CD8-positive, alpha-beta memory T cell (primary cell): ENCODE measurements around the gene SAXO1. TPM values are rescaled to one million over a fixed set of nuclear protein-coding genes. Genes with fewer than 3 reads are reported as not detected.
"Not testable (repeated sequence)": the region's sequence is repeated elsewhere in the genome, so short reads cannot be mapped to it uniquely, and the experiment has no call there.

ENCODE experiments used
- CTCF ChIA-PET: fragments of 350-600 bp; sonication (Branson Sonifier 250); formaldehyde crosslinking; loops from one replicate; lab custom pipeline; 2021; ENCODE audit warnings: antibody characterized with exemption; lab: Charles Lee
- POLR2A ChIA-PET: fragments of 350-600 bp; sonication (Branson Sonifier 250); formaldehyde crosslinking; loops from one replicate; lab custom pipeline; 2021; ENCODE audit warnings: antibody characterized with exemption; lab: Charles Lee
- DNase-seq, 5 donors: peaks; one replicate each; pipeline versions ENCODE4 v3.0.0 to v3.0.0-alpha.2; 2020 to 2022; ENCODE audit warnings: mixed read lengths in 1 of 5
- H3K27ac ChIP-seq: one replicate; pipeline ENCODE4 v1.7.0; 2013; ENCODE audit warnings: low read depth, mild to moderate bottlenecking, low read length, moderate library complexity
- H3K27me3 ChIP-seq: 2 replicates; pipeline ENCODE4 v1.7.0; 2013; ENCODE audit warnings: low read length, mild to moderate bottlenecking; ENCODE audit not compliant: insufficient read depth, poor library complexity, severe bottlenecking
- H3K36me3 ChIP-seq: 2 replicates; pipeline ENCODE4 v1.7.0; 2013; ENCODE audit warnings: mild to moderate bottlenecking, low read length, moderate library complexity; ENCODE audit not compliant: insufficient read depth
- H3K4me1 ChIP-seq: 2 replicates; pipeline ENCODE4 v1.7.0; 2013; ENCODE audit warnings: mild to moderate bottlenecking, low read length, moderate library complexity; ENCODE audit not compliant: insufficient read depth
- H3K4me3 ChIP-seq: 2 replicates; pipeline ENCODE4 v1.7.0; 2013; ENCODE audit warnings: mild to moderate bottlenecking, low read length
- H3K9me3 ChIP-seq: 2 replicates; pipeline ENCODE4 v1.7.0; 2013; ENCODE audit warnings: mild to moderate bottlenecking, low read length
- H3K27ac Mint-ChIP-seq, 8 donors: one replicate each; pipeline ENCODE4 v1.8.0; 2020 to 2021; ENCODE audit warnings: mixed read lengths in 8 of 8, mild to moderate bottlenecking in 6 of 8, inconsistent platforms in 3 of 8, moderate library complexity in 3 of 8
- H3K27me3 Mint-ChIP-seq, 2 donors: one replicate each; pipeline ENCODE4 v1.8.0; 2020 to 2021; ENCODE audit warnings: mixed read lengths in 2 of 2, mild to moderate bottlenecking in 1 of 2, moderate library complexity in 1 of 2
- H3K36me3 Mint-ChIP-seq, 3 donors: one replicate each; pipeline ENCODE4 v1.8.0; 2020 to 2021; ENCODE audit warnings: mixed read lengths in 3 of 3, inconsistent platforms in 1 of 3, mild to moderate bottlenecking in 1 of 3
- H3K4me1 Mint-ChIP-seq, 3 donors: one replicate each; pipeline ENCODE4 v1.8.0; 2020 to 2021; ENCODE audit warnings: mixed read lengths in 3 of 3, inconsistent platforms in 1 of 3, mild to moderate bottlenecking in 1 of 3
- H3K4me3 Mint-ChIP-seq, 7 donors: one replicate each; pipeline ENCODE4 v1.8.0; 2020 to 2021; ENCODE audit warnings: mixed read lengths in 7 of 7, mild to moderate bottlenecking in 6 of 7, moderate library complexity in 4 of 7, inconsistent platforms in 2 of 7
- H3K9me3 Mint-ChIP-seq, 5 donors: one replicate each; pipeline ENCODE4 v1.8.0; 2020 to 2022; ENCODE audit warnings: mixed read lengths in 5 of 5, mild to moderate bottlenecking in 3 of 5, moderate library complexity in 2 of 5, inconsistent platforms in 1 of 5
- polyA plus RNA-seq: library from polyadenylated mRNA; unstranded; fragments of 300-500 nt; fragmentation: Illumina TruSeq; gene quantifications from one replicate; pipeline ENCODE4 v1.2.3, GENCODE V29; 2021
- total RNA-seq, 2 experiments: library from RNA; stranded (reverse); gene quantifications; one replicate each; pipeline ENCODE4 v1.2.3, GENCODE V29; 2021

SAXO1 gene
- total and polyA plus RNA-seq, 3 experiments from 2014 or later: not detected

DNA sequence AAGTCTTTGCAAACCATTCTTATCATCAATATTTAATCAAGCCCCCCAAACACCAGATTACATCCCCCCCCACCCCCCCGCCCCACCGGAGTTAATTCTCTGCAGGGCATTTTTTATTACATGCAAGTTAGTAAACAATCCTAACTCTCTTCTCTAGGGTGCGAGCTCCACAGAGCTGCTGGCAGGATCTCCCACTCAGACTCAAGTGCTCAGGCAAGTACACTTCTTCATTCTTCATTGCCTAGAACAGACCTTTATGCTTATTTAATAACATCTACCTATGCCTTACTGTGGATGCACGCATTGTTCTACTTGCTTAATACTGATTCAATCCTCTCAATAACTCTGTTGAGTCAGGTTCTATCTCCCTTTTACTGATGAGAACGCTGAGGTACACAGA, 9.9 kb downstream of the SAXO1 start:
- no peaks in the 10 kb centered on the region for H3K4me1 Mint-ChIP-seq
- H3K36me3 Mint-ChIP-seq: peaks cover 0 to 4% (median 0%) of the 10 kb centered on the region in 3 donors
- ChIA-PET POLR2A (no interaction called here), CTCF (no interaction called here)
- peaks cover 1 to 15% of the 10 kb centered on the region in 2 donors for H3K27me3 Mint-ChIP-seq
- H3K4me1 ChIP-seq: no peaks in the 10 kb centered on the region
- H3K27ac Mint-ChIP-seq: no peak overlapping the region
- H3K4me3 Mint-ChIP-seq: no peak overlapping the region
- no peak for DNase-seq
- no peaks in the 10 kb centered on the region for H3K9me3 ChIP-seq
- no peak overlapping the region for H3K4me3 ChIP-seq
- no peaks in the 10 kb centered on the region for H3K36me3 ChIP-seq
- no peak overlapping the region for H3K27ac ChIP-seq
- H3K27me3 ChIP-seq: no peaks in the 10 kb centered on the region
- H3K9me3 Mint-ChIP-seq: peaks cover 0 to 4% (median 0%) of the 10 kb centered on the region in 5 donors

DNA sequence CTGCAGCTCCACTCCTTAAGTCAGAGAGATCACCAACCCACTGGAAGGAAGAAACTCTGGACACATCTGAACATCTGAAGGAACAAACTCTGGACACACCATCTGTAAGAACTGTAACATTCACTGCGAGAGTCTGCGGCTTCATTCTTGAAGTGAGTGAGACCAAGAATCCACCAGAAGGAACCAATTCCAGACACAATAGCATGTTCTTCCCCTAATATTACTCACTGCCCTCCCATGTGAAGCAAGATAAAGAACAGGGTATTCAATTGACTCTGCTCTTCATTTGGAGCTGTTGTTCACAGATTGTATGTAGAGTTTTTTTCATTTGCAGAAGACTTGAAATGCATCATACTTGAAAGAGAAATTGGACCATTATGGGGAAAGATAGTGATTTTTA, 10.8 kb downstream of the SAXO1 start:
- Histone ChIP-seq H3K4me3 (no peak overlapping the region), H3K27me3 (no peaks in the 10 kb centered on the region), H3K27ac (no peak overlapping the region), H3K36me3 (no peaks in the 10 kb centered on the region), H3K4me1 (no peaks in the 10 kb centered on the region), H3K9me3 (no peaks in the 10 kb centered on the region)
- no peak overlapping the region for H3K4me3 Mint-ChIP-seq
- H3K9me3 Mint-ChIP-seq: peaks cover 0 to 4% (median 0%) of the 10 kb centered on the region in 5 donors
- H3K36me3 Mint-ChIP-seq: peaks cover 0 to 4% (median 0%) of the 10 kb centered on the region in 3 donors
- ChIA-PET CTCF (no interaction called here), POLR2A (no interaction called here)
- no peak for DNase-seq
- H3K27me3 Mint-ChIP-seq: peaks cover 1 to 15% of the 10 kb centered on the region in 2 donors
- H3K4me1 Mint-ChIP-seq: no peaks in the 10 kb centered on the region
- H3K27ac Mint-ChIP-seq: no peak overlapping the region

DNA sequence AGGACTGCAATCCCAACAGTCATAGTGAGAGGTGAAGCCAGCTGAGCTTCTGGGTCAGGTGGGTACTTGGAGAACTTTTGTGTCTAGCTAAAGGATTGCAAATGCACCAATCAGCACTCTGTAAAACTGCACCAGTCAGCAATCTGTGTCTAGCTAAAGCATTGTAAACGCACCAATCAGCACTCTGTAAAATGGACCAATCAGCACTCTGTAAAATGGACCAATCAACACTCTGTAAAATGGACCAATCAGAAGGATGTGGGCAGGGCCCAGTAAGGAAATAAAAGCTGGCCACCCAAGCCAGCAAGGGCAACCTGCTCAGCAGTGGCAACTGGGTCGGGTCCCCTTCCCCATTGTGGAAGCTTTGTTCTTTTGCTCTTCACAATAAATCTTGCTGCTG, 11.4 kb downstream of the SAXO1 start:
- not testable (repeated sequence) for H3K27ac Mint-ChIP-seq, H3K9me3 Mint-ChIP-seq
- peaks cover 1 to 12% of the 10 kb centered on the region in 2 donors for H3K27me3 Mint-ChIP-seq

DNA sequence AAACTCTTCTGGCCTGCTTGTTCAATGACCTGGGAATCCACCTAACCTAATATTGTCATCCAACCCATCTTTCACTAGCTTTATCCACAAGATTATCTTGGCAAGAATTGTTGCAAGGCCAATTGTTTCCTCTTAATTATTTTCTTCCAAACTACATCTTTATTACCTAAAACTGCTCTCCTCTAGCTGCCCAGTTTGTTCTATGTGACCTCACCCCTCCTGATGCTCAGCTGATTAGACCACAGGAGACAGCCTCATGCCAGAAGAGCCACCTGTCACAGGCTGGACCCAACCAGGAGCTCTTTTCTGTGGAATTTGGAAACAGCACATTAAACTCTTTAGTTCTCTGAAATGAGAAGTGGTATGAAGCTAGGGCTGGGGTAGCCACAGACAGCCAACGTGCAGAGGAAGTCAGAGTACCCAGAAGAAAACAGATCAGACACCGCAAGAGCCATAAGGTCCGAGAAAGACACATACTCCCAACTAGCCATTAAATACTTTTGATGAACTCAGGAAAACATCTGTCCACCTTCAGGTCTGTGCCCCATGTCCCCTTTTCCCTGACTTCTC, 12.0 kb downstream of the SAXO1 start:
- no peaks in the 10 kb centered on the region for H3K4me1 Mint-ChIP-seq
- Histone ChIP-seq H3K4me3 (no peak overlapping the region), H3K9me3 (no peaks in the 10 kb centered on the region), H3K36me3 (no peaks in the 10 kb centered on the region), H3K27ac (no peak overlapping the region), H3K27me3 (no peaks in the 10 kb centered on the region), H3K4me1 (no peaks in the 10 kb centered on the region)
- ChIA-PET POLR2A (no interaction called here), CTCF (no interaction called here)
- H3K36me3 Mint-ChIP-seq: peaks cover 0 to 4% (median 0%) of the 10 kb centered on the region in 3 donors
- peak overlapping the region in 1 of 7 donors; percentile 5 for H3K4me3 Mint-ChIP-seq
- H3K27me3 Mint-ChIP-seq: peaks cover 1 to 6% of the 10 kb centered on the region in 2 donors
- peaks cover 0 to 4% (median 0%) of the 10 kb centered on the region in 5 donors for H3K9me3 Mint-ChIP-seq
- no peak overlapping the region for H3K27ac Mint-ChIP-seq
- no peak for DNase-seq

More for the DNA sequence above, 11.4 kb downstream of the SAXO1 start:
- H3K27ac ChIP-seq, H3K4me1 ChIP-seq, H3K36me3 Mint-ChIP-seq, H3K36me3 ChIP-seq, H3K4me3 Mint-ChIP-seq, H3K4me3 ChIP-seq, POLR2A ChIA-PET, DNase-seq, CTCF ChIA-PET, H3K9me3 ChIP-seq, H3K4me1 Mint-ChIP-seq, H3K27me3 ChIP-seq: not testable (repeated sequence)

DNA sequence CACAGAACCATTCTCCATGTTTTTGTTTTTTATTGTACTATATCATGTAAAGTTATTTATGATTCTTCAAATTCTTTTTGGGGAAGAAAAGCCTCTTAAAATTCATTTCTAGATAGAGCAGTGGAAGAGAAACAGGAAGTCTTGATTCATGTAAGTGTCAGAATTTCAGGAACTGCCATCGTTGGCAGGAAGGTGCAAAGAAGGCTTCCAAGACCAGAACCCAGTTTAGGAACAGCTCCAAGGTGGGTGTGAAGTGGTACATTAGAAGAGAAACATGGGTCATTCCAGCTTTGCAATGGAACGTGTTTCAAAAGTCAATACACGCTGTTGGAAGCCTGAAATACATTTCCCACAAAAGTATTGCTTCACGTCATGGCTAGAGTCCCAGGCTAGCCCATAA, 14.8 kb downstream of the SAXO1 start:
- peaks cover 0 to 1% of the 10 kb centered on the region in 2 donors for H3K27me3 Mint-ChIP-seq
- no peak overlapping the region for H3K27ac Mint-ChIP-seq
- no peaks in the 10 kb centered on the region for H3K27me3 ChIP-seq
- H3K4me1 ChIP-seq: no peaks in the 10 kb centered on the region
- DNase-seq: no peak
- no peaks in the 10 kb centered on the region for H3K36me3 ChIP-seq
- no peak overlapping the region for H3K4me3 ChIP-seq
- peaks cover 0 to 4% (median 0%) of the 10 kb centered on the region in 3 donors for H3K36me3 Mint-ChIP-seq
- ChIA-PET CTCF (interaction anchor here (1.8 kb wide), 1 partner anchor 10 kb away, joined by 8 read pairs; no protein-coding TSS in a partner anchor), POLR2A (no interaction called here)
- no peaks in the 10 kb centered on the region for H3K9me3 ChIP-seq
- peak overlapping the region in 1 of 7 donors; percentile 18 for H3K4me3 Mint-ChIP-seq
- no peaks in the 10 kb centered on the region for H3K4me1 Mint-ChIP-seq
- H3K9me3 Mint-ChIP-seq: peaks cover 0 to 4% (median 0%) of the 10 kb centered on the region in 5 donors
- H3K27ac ChIP-seq: no peak overlapping the region

DNA sequence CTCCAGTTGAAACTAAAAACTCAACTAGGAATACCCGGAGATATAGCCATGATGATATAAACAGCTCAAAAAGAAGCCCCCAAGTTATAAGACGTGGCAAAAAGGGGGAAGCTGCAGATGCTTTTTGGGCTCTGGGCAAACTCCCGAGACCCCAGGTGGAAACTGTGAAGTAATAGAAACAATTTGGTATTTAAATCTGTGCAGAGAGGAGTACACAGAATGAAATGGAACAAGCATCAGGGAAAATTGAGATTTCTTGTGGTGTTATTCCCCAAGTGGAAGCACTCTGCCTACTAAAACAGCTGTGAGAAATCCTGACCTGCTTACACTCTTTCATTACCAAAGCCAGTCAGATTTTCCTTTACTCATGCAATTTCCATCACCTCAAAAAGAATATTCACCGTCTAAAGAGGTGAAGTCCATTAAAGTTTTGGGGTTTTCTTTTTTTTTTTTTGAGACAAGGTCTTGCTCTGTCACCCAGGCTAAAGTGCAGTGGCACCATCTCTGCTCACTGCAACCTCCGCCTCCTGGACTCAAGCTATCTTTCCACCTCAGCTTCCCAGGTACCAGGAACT, 23.5 kb downstream of the SAXO1 start:
- Histone ChIP-seq H3K9me3 (no peaks in the 10 kb centered on the region), H3K27ac (no peak overlapping the region), H3K4me3 (no peak overlapping the region), H3K4me1 (no peaks in the 10 kb centered on the region), H3K36me3 (no peaks in the 10 kb centered on the region), H3K27me3 (no peaks in the 10 kb centered on the region)
- no peak overlapping the region for H3K27ac Mint-ChIP-seq
- POLR2A ChIA-PET: no interaction called here
- H3K9me3 Mint-ChIP-seq: no peaks in the 10 kb centered on the region
- H3K36me3 Mint-ChIP-seq: no peaks in the 10 kb centered on the region
- no peaks in the 10 kb centered on the region for H3K4me1 Mint-ChIP-seq
- CTCF ChIA-PET: no interaction called here
- no peak for DNase-seq
- H3K27me3 Mint-ChIP-seq: peaks cover 0 to under 1% of the 10 kb centered on the region in 2 donors
- H3K4me3 Mint-ChIP-seq: no peak overlapping the region

DNA sequence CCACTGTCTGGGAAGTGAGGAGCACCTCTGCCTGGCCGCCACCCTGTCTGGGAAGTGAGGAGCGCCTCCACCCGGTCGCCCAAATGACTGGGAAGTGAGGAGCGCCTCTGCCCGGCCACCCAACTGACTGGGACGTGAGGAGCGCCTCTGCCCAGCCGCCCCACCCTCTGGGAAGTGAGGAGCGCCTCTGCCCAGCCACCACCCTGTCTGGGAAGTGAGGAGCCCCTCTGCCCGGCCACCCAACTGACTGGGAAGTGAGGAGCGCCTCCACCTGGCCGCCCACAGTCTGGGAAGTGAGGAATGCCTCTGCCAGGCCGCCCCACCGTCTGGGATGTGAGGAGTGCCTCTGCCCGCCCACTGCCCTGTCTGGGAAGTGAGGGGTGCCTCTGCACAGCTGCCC, 32.9 kb downstream of the SAXO1 start:
- ChIA-PET CTCF (no interaction called here), POLR2A (no interaction called here)
- Histone ChIP-seq H3K36me3 (no peaks in the 10 kb centered on the region), H3K27ac (no peak overlapping the region), H3K27me3 (no peaks in the 10 kb centered on the region), H3K9me3 (no peaks in the 10 kb centered on the region), H3K4me1 (no peaks in the 10 kb centered on the region), H3K4me3 (no peak overlapping the region)
- Mint-ChIP-seq H3K27ac (no peak overlapping the region), H3K4me3 (no peak overlapping the region), H3K9me3 (peaks cover 0 to 16% (median 13%) of the 10 kb centered on the region in 5 donors), H3K27me3 (peaks cover 10 to 31% of the 10 kb centered on the region in 2 donors), H3K36me3 (peaks cover 0 to 16% (median 0%) of the 10 kb centered on the region in 3 donors), H3K4me1 (no peaks in the 10 kb centered on the region)
- DNase-seq: no peak

DNA sequence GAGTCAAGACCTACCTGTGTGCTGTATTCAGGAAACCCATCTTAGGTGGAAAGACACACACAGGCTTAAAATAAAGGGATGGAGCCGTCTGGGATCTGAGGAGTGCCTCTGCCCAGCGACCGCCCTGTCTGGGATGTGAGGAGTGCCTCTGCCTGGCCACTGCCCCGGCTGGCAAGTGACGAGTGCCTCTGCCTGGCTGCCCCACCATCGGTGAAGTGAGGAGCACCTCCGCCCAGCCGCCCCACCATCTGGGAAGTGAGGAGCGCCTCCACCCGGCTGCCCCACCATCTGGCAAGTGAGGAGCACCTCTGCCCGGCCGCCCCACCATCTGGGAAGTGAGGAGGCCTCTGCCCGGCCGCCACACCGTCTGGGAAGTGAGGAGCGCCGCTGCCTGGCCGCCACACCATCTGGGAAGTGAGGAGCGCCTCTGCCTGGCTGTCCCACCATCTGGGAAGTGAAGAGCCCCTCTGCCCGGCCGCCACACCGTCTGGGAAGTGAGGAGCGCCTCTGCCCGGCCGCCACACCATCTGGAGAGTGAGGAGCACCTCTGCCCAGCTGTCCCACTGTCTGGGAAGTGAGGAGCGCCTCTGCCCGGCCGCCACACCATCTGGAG, 33.7 kb downstream of the SAXO1 start:
- Histone ChIP-seq H3K9me3 (no peaks in the 10 kb centered on the region), H3K27me3 (no peaks in the 10 kb centered on the region), H3K27ac (no peak overlapping the region), H3K4me3 (no peak overlapping the region), H3K4me1 (no peaks in the 10 kb centered on the region), H3K36me3 (no peaks in the 10 kb centered on the region)
- no peak overlapping the region for H3K4me3 Mint-ChIP-seq
- peaks cover 0 to 16% (median 13%) of the 10 kb centered on the region in 5 donors for H3K9me3 Mint-ChIP-seq
- DNase-seq: no peak
- H3K27me3 Mint-ChIP-seq: peaks cover 12 to 31% of the 10 kb centered on the region in 2 donors
- no peak overlapping the region for H3K27ac Mint-ChIP-seq
- peaks cover 0 to 16% (median 0%) of the 10 kb centered on the region in 3 donors for H3K36me3 Mint-ChIP-seq
- no peaks in the 10 kb centered on the region for H3K4me1 Mint-ChIP-seq
- POLR2A ChIA-PET: no interaction called here
- CTCF ChIA-PET: no interaction called here
